Caco-2 (cell line): Measurements from ENCODE around the gene MEOX1. TPM values are rescaled to one million over a fixed set of nuclear protein-coding genes. Genes with fewer than 3 reads are reported as not detected.

Experiments
- BruUV-seq: library from RNA; stranded (reverse); fragments of 400-500 nt; replicated peaks from 2 replicates; lab custom pipeline; 2021; lab: Mats Ljungman, UMichigan
- CTCF ChIA-PET: fragments of 300-600 bp; sonication (Branson Sonifier 250); formaldehyde crosslinking; loops from one replicate; lab custom pipeline; 2022; ENCODE audit warnings: antibody characterized with exemption; lab: Charles Lee
- POLR2A ChIA-PET: fragments of 300-600 bp; sonication (Branson Sonifier 250); formaldehyde crosslinking; loops from one replicate; lab custom pipeline; 2022; ENCODE audit warnings: antibody characterized with exemption; lab: Charles Lee
- DNase-seq, 2 experiments: peaks; one replicate each; pipeline versions ENCODE4 v3.0.0 to v3.0.0-alpha.2; 2020 to 2022
- H3K27me3 ChIP-seq: replicated peaks from 2 replicates; pipeline ENCODE4 v1.6.0; 2011; ENCODE audit warnings: low read length; ENCODE audit not compliant: control insufficient read depth, insufficient read depth
- H3K36me3 ChIP-seq: 2 replicates; pipeline ENCODE4 v1.5.1; 2011; ENCODE audit warnings: low read length; ENCODE audit not compliant: control insufficient read depth, insufficient read depth
- H3K4me1 ChIP-seq: fragments of 250-450 bp; sonication (Bioruptor Pico); 2 replicates; pipeline ENCODE4 v1.5.1; 2020; ENCODE audit warnings: mild to moderate bottlenecking
- H3K4me3 ChIP-seq: 2 replicates; pipeline ENCODE4 v1.5.1; 2011; ENCODE audit warnings: low read depth, mild to moderate bottlenecking, control low read depth, low read length
- H3K9me3 ChIP-seq: fragments of 250-450 bp; sonication (Bioruptor Pico); 2 replicates; pipeline ENCODE4 v1.5.1; 2020; ENCODE audit warnings: mild to moderate bottlenecking, moderate library complexity
- H3K27ac Mint-ChIP-seq: one replicate; pipeline ENCODE4 v1.8.0; 2022; ENCODE audit warnings: mixed read lengths; ENCODE audit not compliant: unreplicated experiment
- H3K27me3 Mint-ChIP-seq: one replicate; pipeline ENCODE4 v1.8.0; 2022; ENCODE audit warnings: mixed read lengths; ENCODE audit not compliant: insufficient read depth, unreplicated experiment
- H3K36me3 Mint-ChIP-seq: one replicate; pipeline ENCODE4 v1.8.0; 2022; ENCODE audit warnings: mild to moderate bottlenecking, mixed read lengths; ENCODE audit not compliant: insufficient read depth, unreplicated experiment
- H3K4me1 Mint-ChIP-seq: one replicate; pipeline ENCODE4 v1.8.0; 2022; ENCODE audit warnings: low read depth, mixed read lengths; ENCODE audit not compliant: unreplicated experiment
- H3K4me3 Mint-ChIP-seq: one replicate; pipeline ENCODE4 v1.8.0; 2022; ENCODE audit warnings: mild to moderate bottlenecking, moderate library complexity, mixed read lengths; ENCODE audit not compliant: unreplicated experiment
- H3K9me3 Mint-ChIP-seq: one replicate; pipeline ENCODE4 v1.8.0; 2022; ENCODE audit warnings: mixed read lengths; ENCODE audit not compliant: unreplicated experiment
- intact Hi-C: fragments of 100-400 bp; cut with micrococcal nuclease; formaldehyde crosslinking; loops from one replicate; pipeline ENCODE4 v1.10.0; 2022; ENCODE audit not compliant: unreplicated experiment
- total RNA-seq: library from RNA; stranded (reverse); gene quantifications from 2 replicates; pipeline ENCODE4 v1.2.3, GENCODE V29; 2022
- TF ChIP-seq, protein P1 (sequence below), 2 experiments: fragments of 200-600 bp in 1 of 2; IDR thresholded peaks; 1 replicate in 1 of 2; 2 replicates in 1 of 2; pipeline versions ENCODE4 v1.5.1 to v1.8.0; 2011 to 2022; ENCODE audit warnings: antibody characterized with exemption in 1 of 2, control low read depth in 1 of 2, inconsistent platforms in 1 of 2, low read depth in 1 of 2, low read length in 1 of 2, mild to moderate bottlenecking in 1 of 2, moderate library complexity in 1 of 2; ENCODE audit not compliant: insufficient read depth in 1 of 2, severe bottlenecking in 1 of 2, unreplicated experiment in 1 of 2

The MEOX1 gene
- total RNA-seq, 1 experiment from 2014 or later, result 1.7 TPM

- Histone ChIP-seq H3K4me1 (peaks cover 54% of the 10 kb centered on the region), H3K9me3 (no peaks in the 10 kb centered on the region), H3K36me3 (no peaks in the 10 kb centered on the region), H3K4me3 (no peak overlapping the region), H3K27me3 (no peaks in the 10 kb centered on the region)
- intact Hi-C loops, result loop anchor here (5.0 kb wide), 1 partner anchor 51 kb away; no protein-coding TSS in a partner anchor
- CTCF ChIA-PET, result interaction anchor here (1.3 kb wide), 1 partner anchor 42 kb away, joined by 5 read pairs; no protein-coding TSS in a partner anchor
- TF ChIP-seq, protein P1, sequence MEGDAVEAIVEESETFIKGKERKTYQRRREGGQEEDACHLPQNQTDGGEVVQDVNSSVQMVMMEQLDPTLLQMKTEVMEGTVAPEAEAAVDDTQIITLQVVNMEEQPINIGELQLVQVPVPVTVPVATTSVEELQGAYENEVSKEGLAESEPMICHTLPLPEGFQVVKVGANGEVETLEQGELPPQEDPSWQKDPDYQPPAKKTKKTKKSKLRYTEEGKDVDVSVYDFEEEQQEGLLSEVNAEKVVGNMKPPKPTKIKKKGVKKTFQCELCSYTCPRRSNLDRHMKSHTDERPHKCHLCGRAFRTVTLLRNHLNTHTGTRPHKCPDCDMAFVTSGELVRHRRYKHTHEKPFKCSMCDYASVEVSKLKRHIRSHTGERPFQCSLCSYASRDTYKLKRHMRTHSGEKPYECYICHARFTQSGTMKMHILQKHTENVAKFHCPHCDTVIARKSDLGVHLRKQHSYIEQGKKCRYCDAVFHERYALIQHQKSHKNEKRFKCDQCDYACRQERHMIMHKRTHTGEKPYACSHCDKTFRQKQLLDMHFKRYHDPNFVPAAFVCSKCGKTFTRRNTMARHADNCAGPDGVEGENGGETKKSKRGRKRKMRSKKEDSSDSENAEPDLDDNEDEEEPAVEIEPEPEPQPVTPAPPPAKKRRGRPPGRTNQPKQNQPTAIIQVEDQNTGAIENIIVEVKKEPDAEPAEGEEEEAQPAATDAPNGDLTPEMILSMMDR (IDR thresholded peaks at IDR 0.05; ENCODE audit: insufficient read depth in 1 of 2, low read depth in 1 of 2, low read length in 1 of 2, severe bottlenecking in 1 of 2, unreplicated experiment in 1 of 2), result no peak
- POLR2A ChIA-PET, result interaction anchor here (0.5 kb wide), 1 partner anchor 79 kb away, joined by 3 read pairs; no protein-coding TSS in a partner anchor
- Mint-ChIP-seq H3K36me3 (no peaks in the 10 kb centered on the region), H3K27ac (peak overlapping the region; percentile 69), H3K27me3 (no peaks in the 10 kb centered on the region), H3K4me3 (peak overlapping the region; percentile 36), H3K4me1 (peaks cover 27% of the 10 kb centered on the region), H3K9me3 (no peaks in the 10 kb centered on the region)
- DNase-seq, result no peak
- BruUV-seq, result no TSS peak
Observed at GRCh38 chr17:43628089-43628650, 33.6 kb downstream of the MEOX1 start.

- H3K9me3 Mint-ChIP-seq, result no peaks in the 10 kb centered on the region
- no peak overlapping the region for H3K4me3 ChIP-seq
- CTCF ChIA-PET, result interaction anchor here (1.3 kb wide), 1 partner anchor 42 kb away, joined by 5 read pairs; no protein-coding TSS in a partner anchor
- TF ChIP-seq, protein P1 (IDR thresholded peaks at IDR 0.05; ENCODE audit: insufficient read depth in 1 of 2, low read depth in 1 of 2, low read length in 1 of 2, severe bottlenecking in 1 of 2, unreplicated experiment in 1 of 2), result no peak
- no peaks in the 10 kb centered on the region for H3K36me3 ChIP-seq
- POLR2A ChIA-PET, result interaction anchor here (0.5 kb wide), 1 partner anchor 78 kb away, joined by 3 read pairs; no protein-coding TSS in a partner anchor
- peaks cover 48% of the 10 kb centered on the region for H3K4me1 ChIP-seq
- no peaks in the 10 kb centered on the region for H3K9me3 ChIP-seq
- no peaks in the 10 kb centered on the region for H3K27me3 Mint-ChIP-seq
- no peaks in the 10 kb centered on the region for H3K27me3 ChIP-seq
- no TSS peak for BruUV-seq
- H3K4me3 Mint-ChIP-seq, result peak overlapping the region; percentile 36
- H3K36me3 Mint-ChIP-seq, result no peaks in the 10 kb centered on the region
- intact Hi-C loops, result loop anchor here (2.0 to 5.0 kb wide), 2 partner anchors 41 to 50 kb away; no protein-coding TSS in a partner anchor
- no peak for DNase-seq
- H3K4me1 Mint-ChIP-seq, result peaks cover 23% of the 10 kb centered on the region
- peak overlapping the region; percentile 69 for H3K27ac Mint-ChIP-seq
Observed at GRCh38 chr17:43627653-43628052, 34.1 kb downstream of the MEOX1 start.

DNA sequence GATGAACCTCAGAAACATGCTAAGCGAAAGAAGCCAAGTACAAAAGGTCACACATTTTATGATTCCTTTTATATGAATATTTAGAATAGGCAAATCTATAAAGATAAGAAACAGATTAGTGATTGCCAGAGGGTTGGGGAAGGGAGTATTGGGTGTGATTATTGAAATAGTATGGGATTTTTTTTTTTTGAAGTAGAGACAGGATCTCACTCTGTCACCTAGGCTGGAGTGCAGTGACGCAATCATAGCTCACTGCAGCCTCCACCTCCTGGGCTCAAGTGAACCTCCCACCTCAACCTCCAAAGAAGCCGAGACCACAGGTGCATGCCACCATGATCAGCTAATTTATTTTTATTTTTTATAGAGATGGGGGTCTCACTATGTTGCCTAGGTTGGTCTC is 35.7 kb downstream of the MEOX1 start:
- intact Hi-C loops, result loop anchor here (2.0 to 5.0 kb wide), 2 partner anchors 43 to 49 kb away; no protein-coding TSS in a partner anchor
- no peaks in the 10 kb centered on the region for H3K36me3 Mint-ChIP-seq

More for the DNA sequence above, 35.7 kb downstream of the MEOX1 start:
- POLR2A ChIA-PET, result interaction anchor here (0.6 kb wide), 1 partner anchor 34 kb away, joined by 3 read pairs; no protein-coding TSS in a partner anchor
- H3K9me3 Mint-ChIP-seq, result no peaks in the 10 kb centered on the region
- Histone ChIP-seq H3K4me1 (peaks cover 39% of the 10 kb centered on the region), H3K27me3 (no peaks in the 10 kb centered on the region), H3K9me3 (no peaks in the 10 kb centered on the region), H3K36me3 (no peaks in the 10 kb centered on the region), H3K4me3 (no peak overlapping the region)
- H3K4me3 Mint-ChIP-seq, result no peak overlapping the region
- H3K27me3 Mint-ChIP-seq, result no peaks in the 10 kb centered on the region
- DNase-seq, result no peak
- CTCF ChIA-PET, result no interaction called here
- no TSS peak for BruUV-seq
- peaks cover 19% of the 10 kb centered on the region for H3K4me1 Mint-ChIP-seq
- no peak overlapping the region for H3K27ac Mint-ChIP-seq
- TF ChIP-seq, protein P1 (IDR thresholded peaks at IDR 0.05; ENCODE audit: insufficient read depth in 1 of 2, low read depth in 1 of 2, low read length in 1 of 2, severe bottlenecking in 1 of 2, unreplicated experiment in 1 of 2), result no peak
